GM21737 (cell line): Measurements from ENCODE around the gene KDM2B.
"Not testable (repeated sequence)": the region's sequence is repeated elsewhere in the genome, so short reads cannot be mapped to it uniquely, and the experiment has no call there.

Source experiments
- ATAC-seq: cut with Tn5 transposase; IDR thresholded peaks from one replicate; pipeline ENCODE4 v1.9.1; 2021; ENCODE audit warnings: mild to moderate bottlenecking, moderate library complexity; ENCODE audit not compliant: unreplicated experiment

Gene KDM2B

GRCh38 chr12:121398355-121398754, 182.5 kb downstream of the KDM2B start:
- ATAC-seq: no peak

- no peak for ATAC-seq
These were observed 183.3 kb downstream of the KDM2B start for GRCh38 chr12:121397521-121397920.

- no peak for ATAC-seq
These were observed 188.5 kb downstream of the KDM2B start for GRCh38 chr12:121392325-121392716.

- ATAC-seq: no peak
These were observed 189.1 kb downstream of the KDM2B start for GRCh38 chr12:121391619-121392324.

- ATAC-seq: no peak
These were observed 190.0 kb downstream of the KDM2B start for GRCh38 chr12:121390856-121391255.

GRCh38 chr12:121388421-121388981, 192.3 kb downstream of the KDM2B start:
- no peak for ATAC-seq

- ATAC-seq: not testable (repeated sequence)
These were observed 195.9 kb downstream of the KDM2B start for GRCh38 chr12:121384891-121385290.

- ATAC-seq: no peak
These were observed 197.2 kb downstream of the KDM2B start for GRCh38 chr12:121383601-121384021.

GRCh38 chr12:121379945-121380344, 200.9 kb downstream of the KDM2B start:
- no peak for ATAC-seq
